Panc1 (cell line): ENCODE results near the gene GZMM. TPM values are rescaled to one million over a fixed set of nuclear protein-coding genes. Genes with fewer than 3 reads are reported as not detected.
A peak's percentile ranks its signal among the peaks of the same experiment; 100 is the strongest.

Experiments used
- ATAC-seq: fragments of 200-7000 bp; cut with Tn5 transposase; 2 replicates; pipeline ENCODE4 v1.9.1; 2020; ENCODE audit warnings: mild to moderate bottlenecking, moderate library complexity
- BruUV-seq: library from RNA; stranded (reverse); fragments of 400-500 nt; replicated peaks from 2 replicates; lab custom pipeline; 2021; lab: Mats Ljungman, UMichigan
- CTCF ChIA-PET: fragments of 300-600 bp; sonication (Branson Sonifier 250); formaldehyde crosslinking; loops from one replicate; lab custom pipeline; 2022; ENCODE audit warnings: antibody characterized with exemption; lab: Charles Lee
- POLR2A ChIA-PET: fragments of 300-600 bp; sonication (Branson Sonifier 250); formaldehyde crosslinking; loops from one replicate; lab custom pipeline; 2022; ENCODE audit warnings: antibody characterized with exemption; lab: Charles Lee
- DNase-seq: peaks from one replicate; pipeline ENCODE4 v3.0.0-alpha.2; 2010; ENCODE audit warnings: low read depth, low spot score
- H3K27ac ChIP-seq: 2 replicates; pipeline ENCODE4 v1.5.1; 2011; ENCODE audit warnings: mild to moderate bottlenecking, low read length, inconsistent platforms
- H3K27me3 ChIP-seq: fragments of 200-500 bp; sonication (Bioruptor generic); 2 replicates; pipeline ENCODE4 v1.6.0; 2014; ENCODE audit warnings: low read length, inconsistent platforms; ENCODE audit not compliant: control insufficient read depth, insufficient read depth
- H3K36me3 ChIP-seq: fragments of 200-500 bp; sonication (Bioruptor generic); 2 replicates; pipeline ENCODE4 v1.5.1; 2014; ENCODE audit warnings: inconsistent platforms, mild to moderate bottlenecking, low read length, moderate library complexity; ENCODE audit not compliant: control insufficient read depth, insufficient read depth
- H3K4me1 ChIP-seq: 2 replicates; pipeline ENCODE4 v1.5.1; 2011; ENCODE audit warnings: inconsistent platforms, mild to moderate bottlenecking, low read length, moderate library complexity; ENCODE audit not compliant: control insufficient read depth, insufficient read depth
- H3K4me3 ChIP-seq, 2 experiments: 2 replicates each; pipeline ENCODE4 v1.5.1; 2011 to 2012; ENCODE audit warnings: low read depth in 2 of 2, low read length in 2 of 2, mild to moderate bottlenecking in 2 of 2, inconsistent platforms in 1 of 2, moderate library complexity in 1 of 2
- H3K9me3 ChIP-seq: fragments of 200-500 bp; sonication (Bioruptor generic); 2 replicates; pipeline ENCODE4 v1.5.1; 2014; ENCODE audit warnings: low read depth, mild to moderate bottlenecking, inconsistent platforms, low read length, moderate library complexity; ENCODE audit not compliant: control insufficient read depth, insufficient read depth
- CTCF ChIP-seq: fragments of 450-650 bp; IDR thresholded peaks from 2 replicates; pipeline ENCODE4 v1.5.1; 2017; ENCODE audit warnings: mild to moderate bottlenecking
- POLR2AphosphoS5 ChIP-seq: IDR thresholded peaks from 2 replicates; pipeline ENCODE4 v1.6.1; 2012; ENCODE audit warnings: mild to moderate bottlenecking, low read depth, low read length, moderate library complexity
- REST ChIP-seq, 2 experiments: IDR thresholded peaks; 2 replicates each; pipeline ENCODE4 v1.6.1; 2011 to 2012; ENCODE audit warnings: low read depth in 2 of 2, control low read depth in 1 of 2, low read length in 1 of 2, mild to moderate bottlenecking in 1 of 2, moderate library complexity in 1 of 2; ENCODE audit not compliant: insufficient read depth in 1 of 2
- SIN3A ChIP-seq: IDR thresholded peaks from 2 replicates; pipeline ENCODE4 v1.6.1; 2012; ENCODE audit warnings: low read depth, mild to moderate bottlenecking, low read length, moderate library complexity, borderline replicate concordance; ENCODE audit not compliant: insufficient read depth
- TCF7L2 ChIP-seq: IDR thresholded peaks from 2 replicates; pipeline ENCODE4 v1.6.1; 2011; ENCODE audit warnings: mild to moderate bottlenecking, low read depth, low read length, inconsistent platforms
- in situ Hi-C: cut with HindIII; loops from 2 replicates; pipeline ENCODE4 v1.10.0; 2016; ENCODE audit warnings: low sequenced_read_pairs, low pct_unique_long_range_greater_than_20kb
- intact Hi-C: fragments of 100-400 bp; cut with micrococcal nuclease; formaldehyde crosslinking; loops from one replicate; pipeline ENCODE4 v1.10.0; 2022; ENCODE audit not compliant: unreplicated experiment
- total RNA-seq: library from RNA; stranded (reverse); gene quantifications from one replicate; pipeline ENCODE4 v1.2.1, GENCODE V29; 2021; ENCODE audit not compliant: unreplicated experiment

The GZMM gene
- total RNA-seq, 1 experiment from 2014 or later = 0.69 TPM

- peak; percentile 27; the same call in 1 of the 2 replicates for ATAC-seq
- Histone ChIP-seq H3K27me3 (no peaks in the 10 kb centered on the region), H3K4me1 (peaks cover 20% of the 10 kb centered on the region), H3K36me3 (no peaks in the 10 kb centered on the region), H3K9me3 (no peaks in the 10 kb centered on the region), H3K27ac (no peak overlapping the region), H3K4me3 (peak overlapping the region; percentile 30 to 31; a peak in 3 of 4 replicates)
- TF ChIP-seq REST (IDR thresholded peaks at IDR 0.05; ENCODE audit: insufficient read depth in 1 of 2, low read depth in 2 of 2, low read length in 1 of 2) = peak in 1 of 2 experiments; percentile 66; a peak in 1 of 4 replicates
- no peak for TF ChIP-seq SIN3A
- intact Hi-C loops (no loop called here), in situ Hi-C loops (no loop called here)
- no TSS peak for BruUV-seq
- ChIA-PET POLR2A (no interaction called here), CTCF (no interaction called here)
- no peak for DNase-seq
Observed at GRCh38 chr19:590396-590745, 46.5 kb downstream of the GZMM start.

- intact Hi-C loops (no loop called here), in situ Hi-C loops (no loop called here)
- ATAC-seq (no peak), DNase-seq (no peak)
- Histone ChIP-seq H3K27me3 (no peaks in the 10 kb centered on the region), H3K9me3 (no peaks in the 10 kb centered on the region), H3K36me3 (no peaks in the 10 kb centered on the region), H3K4me1 (peaks cover 20% of the 10 kb centered on the region), H3K27ac (no peak overlapping the region), H3K4me3 (peak overlapping the region; percentile 30 to 31; a peak in 3 of 4 replicates)
- BruUV-seq = no TSS peak
- CTCF ChIA-PET = no interaction called here
- POLR2A ChIA-PET = no interaction called here
- no peak for TF ChIP-seq POLR2AphosphoS5
- no peak for TF ChIP-seq REST (IDR thresholded peaks at IDR 0.05; ENCODE audit: insufficient read depth in 1 of 2, low read depth in 2 of 2, low read length in 1 of 2)
- no peak for TF ChIP-seq SIN3A
- TF ChIP-seq TCF7L2 = no peak
- TF ChIP-seq CTCF = no peak
Observed at GRCh38 chr19:590750-591098, 46.9 kb downstream of the GZMM start.
